Neural cell (in vitro differentiated cells): ENCODE results near the gene TEX35.

ENCODE experiments used
- CTCF ChIP-seq: fragments of 450-650 bp; IDR thresholded peaks from 2 replicates; pipeline ENCODE4 v1.5.1; 2014; ENCODE audit warnings: antibody characterized with exemption, mild to moderate bottlenecking, moderate library complexity; ENCODE audit not compliant: poor library complexity, severe bottlenecking
- TAF1 ChIP-seq: IDR thresholded peaks from 2 replicates; pipeline ENCODE4 v1.6.1; 2012; ENCODE audit warnings: low read depth
- TF ChIP-seq, protein P1 (sequence below): IDR thresholded peaks from 2 replicates; pipeline ENCODE4 v1.6.1; 2012; ENCODE audit warnings: borderline replicate concordance

GRCh38 chr1:178520803-178521202, 7.9 kb downstream of the TEX35 start:
- TF ChIP-seq, protein P1, sequence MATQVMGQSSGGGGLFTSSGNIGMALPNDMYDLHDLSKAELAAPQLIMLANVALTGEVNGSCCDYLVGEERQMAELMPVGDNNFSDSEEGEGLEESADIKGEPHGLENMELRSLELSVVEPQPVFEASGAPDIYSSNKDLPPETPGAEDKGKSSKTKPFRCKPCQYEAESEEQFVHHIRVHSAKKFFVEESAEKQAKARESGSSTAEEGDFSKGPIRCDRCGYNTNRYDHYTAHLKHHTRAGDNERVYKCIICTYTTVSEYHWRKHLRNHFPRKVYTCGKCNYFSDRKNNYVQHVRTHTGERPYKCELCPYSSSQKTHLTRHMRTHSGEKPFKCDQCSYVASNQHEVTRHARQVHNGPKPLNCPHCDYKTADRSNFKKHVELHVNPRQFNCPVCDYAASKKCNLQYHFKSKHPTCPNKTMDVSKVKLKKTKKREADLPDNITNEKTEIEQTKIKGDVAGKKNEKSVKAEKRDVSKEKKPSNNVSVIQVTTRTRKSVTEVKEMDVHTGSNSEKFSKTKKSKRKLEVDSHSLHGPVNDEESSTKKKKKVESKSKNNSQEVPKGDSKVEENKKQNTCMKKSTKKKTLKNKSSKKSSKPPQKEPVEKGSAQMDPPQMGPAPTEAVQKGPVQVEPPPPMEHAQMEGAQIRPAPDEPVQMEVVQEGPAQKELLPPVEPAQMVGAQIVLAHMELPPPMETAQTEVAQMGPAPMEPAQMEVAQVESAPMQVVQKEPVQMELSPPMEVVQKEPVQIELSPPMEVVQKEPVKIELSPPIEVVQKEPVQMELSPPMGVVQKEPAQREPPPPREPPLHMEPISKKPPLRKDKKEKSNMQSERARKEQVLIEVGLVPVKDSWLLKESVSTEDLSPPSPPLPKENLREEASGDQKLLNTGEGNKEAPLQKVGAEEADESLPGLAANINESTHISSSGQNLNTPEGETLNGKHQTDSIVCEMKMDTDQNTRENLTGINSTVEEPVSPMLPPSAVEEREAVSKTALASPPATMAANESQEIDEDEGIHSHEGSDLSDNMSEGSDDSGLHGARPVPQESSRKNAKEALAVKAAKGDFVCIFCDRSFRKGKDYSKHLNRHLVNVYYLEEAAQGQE: no peak
- TF ChIP-seq CTCF (no peak), TAF1 (no peak)
